ENCODE results near the gene CCN2. TPM values are rescaled to one million over a fixed set of nuclear protein-coding genes. Genes with fewer than 3 reads are reported as not detected.

Gene CCN2
- total RNA-seq, 2 donors from 2014 or later, result 28.6 to 29.4 TPM

DNA sequence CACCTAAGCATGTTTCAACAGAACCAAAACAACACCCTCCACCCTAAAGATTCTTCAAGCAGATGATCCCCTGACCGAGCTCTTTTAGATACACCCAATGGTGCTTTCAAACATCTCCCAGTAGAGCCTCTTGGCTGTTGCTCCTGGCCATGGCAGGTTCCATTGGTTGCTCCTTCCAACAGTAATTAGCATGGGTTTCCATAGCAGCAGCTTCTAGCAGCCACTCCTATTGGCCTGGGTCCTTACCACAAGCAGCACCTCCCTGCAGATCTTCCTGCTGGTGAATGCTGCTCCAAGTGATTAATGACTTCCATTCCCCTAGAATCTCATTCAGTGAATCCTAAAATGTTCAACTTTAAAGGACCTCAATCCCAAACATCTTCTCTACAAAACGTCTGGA, 13.9 kb downstream of the CCN2 start:
- H3K36me3 Mint-ChIP-seq (ENCODE audit: low read depth), result no peaks in the 10 kb centered on the region
- H3K4me1 ChIP-seq (ENCODE audit: control insufficient read depth, insufficient read depth, low read length), result no peaks in the 10 kb centered on the region
- no peaks in the 10 kb centered on the region for H3K9me3 ChIP-seq (ENCODE audit: control insufficient read depth, low read length)
- WGBS, 2 experiments (ENCODE audit: insufficient coverage in 1 of 2, insufficient read length in 1 of 2), result 56 to 70% methylated on average over 2 of the region's 2 CpGs
- no peak overlapping the region for H3K4me3 Mint-ChIP-seq
- H3K27me3 ChIP-seq (ENCODE audit: control insufficient read depth, insufficient read depth, low read length, poor library complexity, severe bottlenecking), result no peaks in the 10 kb centered on the region
- TF ChIP-seq CTCF (conservative IDR thresholded peaks at IDR 0.05), result no peak
- no peaks in the 10 kb centered on the region for H3K27me3 Mint-ChIP-seq (ENCODE audit: insufficient read depth)
- peaks cover 6% of the 10 kb centered on the region for H3K4me1 Mint-ChIP-seq
- no peaks in the 10 kb centered on the region for H3K36me3 ChIP-seq (ENCODE audit: control insufficient read depth, insufficient read depth, low read length)
- DNase-seq, result no peak
- no peak overlapping the region for H3K27ac ChIP-seq (ENCODE audit: low read depth, low read length)
- no peak overlapping the region for H3K27ac Mint-ChIP-seq
- no peaks in the 10 kb centered on the region for H3K9me3 Mint-ChIP-seq
- no peak overlapping the region for H3K9ac ChIP-seq (ENCODE audit: extremely low read depth, low read length, poor library complexity, severe bottlenecking)
- H3K4me3 ChIP-seq (ENCODE audit: low read length), result no peak overlapping the region

DNA sequence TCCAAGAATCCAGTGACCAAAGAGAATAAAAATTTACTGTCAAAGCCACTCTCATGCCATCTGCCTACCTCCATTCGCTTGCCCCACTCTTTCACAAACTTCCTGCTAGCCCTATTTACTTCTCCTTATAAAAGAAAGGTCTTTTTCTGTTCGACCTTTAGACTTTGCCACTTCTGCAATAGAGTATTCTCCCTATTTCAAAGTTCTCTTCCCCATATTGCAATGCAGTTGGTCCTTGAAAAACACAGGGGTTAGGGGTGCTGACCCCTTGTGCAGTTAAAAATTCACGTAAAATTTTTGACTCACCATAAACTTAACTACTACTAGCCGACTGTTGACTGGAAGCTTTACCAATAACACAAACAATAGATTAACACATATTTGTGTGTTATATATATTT, 15.0 kb downstream of the CCN2 start:
- DNase-seq, result no peak
- no peaks in the 10 kb centered on the region for H3K4me1 ChIP-seq (ENCODE audit: control insufficient read depth, insufficient read depth, low read length)
- no peak overlapping the region for H3K4me3 ChIP-seq (ENCODE audit: low read length)
- peaks cover 6% of the 10 kb centered on the region for H3K4me1 Mint-ChIP-seq
- H3K27ac ChIP-seq (ENCODE audit: low read depth, low read length), result no peak overlapping the region
- H3K27ac Mint-ChIP-seq, result no peak overlapping the region
- no peak for TF ChIP-seq CTCF (conservative IDR thresholded peaks at IDR 0.05)
- H3K27me3 ChIP-seq (ENCODE audit: control insufficient read depth, insufficient read depth, low read length, poor library complexity, severe bottlenecking), result no peaks in the 10 kb centered on the region
- H3K36me3 ChIP-seq (ENCODE audit: control insufficient read depth, insufficient read depth, low read length), result no peaks in the 10 kb centered on the region
- no peaks in the 10 kb centered on the region for H3K36me3 Mint-ChIP-seq (ENCODE audit: low read depth)
- H3K9me3 ChIP-seq (ENCODE audit: control insufficient read depth, low read length), result no peaks in the 10 kb centered on the region
- H3K4me3 Mint-ChIP-seq, result no peak overlapping the region
- no peaks in the 10 kb centered on the region for H3K9me3 Mint-ChIP-seq
- 83 to 93% methylated on average over 3 of the region's 4 CpGs for WGBS, 2 experiments (ENCODE audit: insufficient coverage in 1 of 2, insufficient read length in 1 of 2)
- no peak overlapping the region for H3K9ac ChIP-seq (ENCODE audit: extremely low read depth, low read length, poor library complexity, severe bottlenecking)
- H3K27me3 Mint-ChIP-seq (ENCODE audit: insufficient read depth), result no peaks in the 10 kb centered on the region

GRCh38 chr6:131931063-131931750, 20.0 kb downstream of the CCN2 start:
- no peak for DNase-seq
- Mint-ChIP-seq H3K36me3 (ENCODE audit: low read depth) (peaks cover 6% of the 10 kb centered on the region), H3K4me1 (no peaks in the 10 kb centered on the region), H3K9me3 (no peaks in the 10 kb centered on the region), H3K27ac (no peak overlapping the region), H3K27me3 (ENCODE audit: insufficient read depth) (no peaks in the 10 kb centered on the region), H3K4me3 (no peak overlapping the region)
- Histone ChIP-seq H3K9me3 (ENCODE audit: control insufficient read depth, low read length) (no peaks in the 10 kb centered on the region), H3K4me1 (ENCODE audit: control insufficient read depth, insufficient read depth, low read length) (no peaks in the 10 kb centered on the region), H3K27me3 (ENCODE audit: control insufficient read depth, insufficient read depth, low read length, poor library complexity, severe bottlenecking) (no peaks in the 10 kb centered on the region), H3K9ac (ENCODE audit: extremely low read depth, low read length, poor library complexity, severe bottlenecking) (no peak overlapping the region), H3K4me3 (ENCODE audit: low read length) (no peak overlapping the region), H3K36me3 (ENCODE audit: control insufficient read depth, insufficient read depth, low read length) (no peaks in the 10 kb centered on the region), H3K27ac (ENCODE audit: low read depth, low read length) (no peak overlapping the region)
- 94 to 96% methylated on average over 2 of the region's 2 CpGs for WGBS, 2 experiments (ENCODE audit: insufficient coverage in 1 of 2, insufficient read length in 1 of 2)
- TF ChIP-seq CTCF (conservative IDR thresholded peaks at IDR 0.05), result no peak

Measured in endodermal cell (in vitro differentiated cells).